Measurements from ENCODE around the gene RFX5. TPM values are rescaled to one million over a fixed set of nuclear protein-coding genes. Genes with fewer than 3 reads are reported as not detected.

Gene RFX5
- total RNA-seq, 4 donors from 2014 or later: 20.1 to 50.6 (median 24.4) TPM

DNA sequence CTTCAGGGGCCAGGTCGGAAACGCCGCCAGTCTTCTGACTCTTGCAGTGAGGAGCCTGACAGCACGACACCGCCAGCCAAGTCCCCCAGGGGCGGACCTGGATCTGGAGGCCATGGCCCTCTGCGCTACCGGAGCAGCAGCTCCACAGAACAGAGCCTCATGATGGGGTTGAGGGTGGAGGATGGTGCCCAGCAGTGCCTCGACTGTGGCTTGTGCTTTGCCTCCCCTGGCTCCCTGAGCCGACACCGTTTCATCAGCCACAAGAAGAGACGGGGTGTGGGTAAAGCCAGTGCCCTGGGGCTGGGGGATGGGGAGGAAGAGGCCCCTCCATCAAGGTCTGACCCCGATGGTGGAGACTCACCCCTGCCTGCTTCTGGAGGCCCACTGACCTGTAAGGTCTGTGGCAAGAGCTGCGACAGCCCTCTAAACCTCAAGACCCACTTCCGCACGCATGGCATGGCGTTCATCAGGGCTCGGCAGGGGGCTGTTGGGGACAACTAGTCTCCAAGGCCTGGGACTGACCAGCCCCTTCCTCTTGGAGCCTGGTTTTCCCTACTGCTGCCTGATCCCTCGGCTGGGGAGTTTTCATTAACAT, 56.2 kb downstream of the RFX5 start:
- TF ChIP-seq, protein P1, sequence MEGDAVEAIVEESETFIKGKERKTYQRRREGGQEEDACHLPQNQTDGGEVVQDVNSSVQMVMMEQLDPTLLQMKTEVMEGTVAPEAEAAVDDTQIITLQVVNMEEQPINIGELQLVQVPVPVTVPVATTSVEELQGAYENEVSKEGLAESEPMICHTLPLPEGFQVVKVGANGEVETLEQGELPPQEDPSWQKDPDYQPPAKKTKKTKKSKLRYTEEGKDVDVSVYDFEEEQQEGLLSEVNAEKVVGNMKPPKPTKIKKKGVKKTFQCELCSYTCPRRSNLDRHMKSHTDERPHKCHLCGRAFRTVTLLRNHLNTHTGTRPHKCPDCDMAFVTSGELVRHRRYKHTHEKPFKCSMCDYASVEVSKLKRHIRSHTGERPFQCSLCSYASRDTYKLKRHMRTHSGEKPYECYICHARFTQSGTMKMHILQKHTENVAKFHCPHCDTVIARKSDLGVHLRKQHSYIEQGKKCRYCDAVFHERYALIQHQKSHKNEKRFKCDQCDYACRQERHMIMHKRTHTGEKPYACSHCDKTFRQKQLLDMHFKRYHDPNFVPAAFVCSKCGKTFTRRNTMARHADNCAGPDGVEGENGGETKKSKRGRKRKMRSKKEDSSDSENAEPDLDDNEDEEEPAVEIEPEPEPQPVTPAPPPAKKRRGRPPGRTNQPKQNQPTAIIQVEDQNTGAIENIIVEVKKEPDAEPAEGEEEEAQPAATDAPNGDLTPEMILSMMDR (IDR thresholded peaks at IDR 0.05): no peak
- no peak for ATAC-seq (ENCODE audit: low FRiP score)
- DNase-seq (ENCODE audit: low spot score): no peak

Small RNA genes lying within 50 kb of the gene (small RNA-seq; reads per million reads assigned to genes)
- gene RN7SL444P: not detected

Other genes starting within 250 kb of the RFX5 start
- 10 to 100 TPM in 1 of 4 donors, 1 to 10 TPM in 3; 2.6 to 25.5 (median 4.1) TPM for gene SEMA6C, start 200.6 kb downstream of the RFX5 start, total RNA-seq
- 10 to 100 TPM in 3 of 4 donors, 1 to 10 TPM in 1; 7.6 to 16.4 (median 13.0) TPM for gene TNFAIP8L2, start 190.6 kb downstream of the RFX5 start, total RNA-seq
- gene LYSMD1, start 181.3 kb downstream of the RFX5 start, total RNA-seq: 10 to 100 TPM in 2 of 4 donors, 1 to 10 TPM in 2; 4.1 to 11.0 (median 9.8) TPM
- gene SCNM1, start 181.1 kb downstream of the RFX5 start, total RNA-seq: 10 to 100 TPM; 12.0 to 24.7 (median 20.7) TPM
- 1 to 10 TPM in 1 of 4 donors, not detected in 3; 1.9 TPM for gene TMOD4, start 171.3 kb downstream of the RFX5 start, total RNA-seq
- gene VPS72, start 157.1 kb downstream of the RFX5 start, total RNA-seq: 10 to 100 TPM; 24.0 to 26.1 (median 24.6) TPM
- gene PIP5K1A, start 148.7 kb downstream of the RFX5 start, total RNA-seq: 10 to 100 TPM; 31.5 to 94.2 (median 59.4) TPM
- gene PSMD4, start 92.5 kb downstream of the RFX5 start, total RNA-seq: 100 to 1,000 TPM in 3 of 4 donors, 10 to 100 TPM in 1; 96.4 to 148 (median 131) TPM
- gene ZNF687, start 65.0 kb downstream of the RFX5 start, total RNA-seq: 10 to 100 TPM; 10.1 to 15.3 (median 14.2) TPM
- gene PI4KB, start 19.8 kb downstream of the RFX5 start, total RNA-seq: 100 to 1,000 TPM in 1 of 4 donors, 10 to 100 TPM in 3; 80.4 to 109 (median 87.2) TPM
- gene SELENBP1, start 25.5 kb upstream of the RFX5 start, total RNA-seq: 100 to 1,000 TPM in 2 of 4 donors, 10 to 100 TPM in 2; 35.7 to 190 (median 128) TPM
- gene PSMB4, start 52.3 kb upstream of the RFX5 start, total RNA-seq: 100 to 1,000 TPM; 218 to 238 (median 231) TPM
- 10 to 100 TPM; 32.9 to 60.8 (median 40.1) TPM for gene POGZ, start 112.2 kb upstream of the RFX5 start, total RNA-seq
- gene CGN, start 164.1 kb upstream of the RFX5 start, total RNA-seq: 10 to 100 TPM in 2 of 4 donors, 1 to 10 TPM in 1, under 1 TPM in 1; 0.32 to 44.6 (median 8.0) TPM
- gene TUFT1, start 193.1 kb upstream of the RFX5 start, total RNA-seq: 10 to 100 TPM in 1 of 4 donors, 1 to 10 TPM in 3; 5.0 to 12.8 (median 7.7) TPM

Measured in omental fat pad (tissue), 4 donors.